Activated naive CD4-positive, alpha-beta T cell treated with anti-CD3 and anti-CD28 coated beads, Interleukin-2, amount 10 ng/mL, durations not matched to agents 7 days and 5 days (primary cell): ENCODE measurements around the gene ING4.
A peak's percentile ranks its signal among the peaks of the same experiment; 100 is the strongest.
"Not testable (repeated sequence)": the region's sequence is repeated elsewhere in the genome, so short reads cannot be mapped to it uniquely, and the experiment has no call there.

ENCODE experiments used
- CTCF ChIA-PET: fragments of 350-600 bp; sonication (Branson Sonifier 250); formaldehyde crosslinking; loops from one replicate; lab custom pipeline; 2021; ENCODE audit warnings: antibody characterized with exemption; lab: Charles Lee
- DNase-seq: peaks from one replicate; pipeline ENCODE4 v3.0.0-alpha.2; 2020
- H3K27ac Mint-ChIP-seq: one replicate; pipeline ENCODE4 v1.8.0; 2021; ENCODE audit warnings: mild to moderate bottlenecking, moderate library complexity, mixed read lengths
- H3K27me3 Mint-ChIP-seq: one replicate; pipeline ENCODE4 v1.8.0; 2021; ENCODE audit warnings: mild to moderate bottlenecking, mixed read lengths
- H3K36me3 Mint-ChIP-seq: one replicate; pipeline ENCODE4 v1.8.0; 2021; ENCODE audit warnings: mixed read lengths
- H3K4me1 Mint-ChIP-seq: one replicate; pipeline ENCODE4 v1.8.0; 2021; ENCODE audit warnings: mixed read lengths
- H3K4me3 Mint-ChIP-seq: one replicate; pipeline ENCODE4 v1.8.0; 2021; ENCODE audit warnings: mild to moderate bottlenecking, moderate library complexity, mixed read lengths
- H3K9me3 Mint-ChIP-seq: one replicate; pipeline ENCODE4 v1.8.0; 2021; ENCODE audit warnings: mixed read lengths

Gene ING4

GRCh38 chr12:6662906-6663742 lies at the start of gene ING4:
TSS of gene ING4 (minus strand) at chr12:6663119. CDS start at chr12:6663101, 18 bp downstream.
- H3K4me1 Mint-ChIP-seq: peaks cover 32% of the 10 kb centered on the region
- H3K4me3 Mint-ChIP-seq: peak within 1 kb of the TSS; percentile 85
- H3K9me3 Mint-ChIP-seq: no peaks in the 10 kb centered on the region
- H3K27me3 Mint-ChIP-seq: no peaks in the 10 kb centered on the region
- DNase-seq: peak; percentile 98
- CTCF ChIA-PET: no interaction called here
- H3K27ac Mint-ChIP-seq: peak within 1 kb of the TSS; percentile 90
- H3K36me3 Mint-ChIP-seq: peaks cover 38% of the 10 kb centered on the region

GRCh38 chr12:6708960-6709394 lies 46.1 kb upstream of the ING4 start:
- H3K27me3 Mint-ChIP-seq: peaks cover 43% of the 10 kb centered on the region
- CTCF ChIA-PET: no interaction called here
- peak overlapping the region; percentile 12 for H3K27ac Mint-ChIP-seq
- DNase-seq: peak; percentile 37
- no peaks in the 10 kb centered on the region for H3K36me3 Mint-ChIP-seq
- peak overlapping the region; percentile 19 for H3K4me3 Mint-ChIP-seq
- H3K4me1 Mint-ChIP-seq: peaks cover 8% of the 10 kb centered on the region
- H3K9me3 Mint-ChIP-seq: peaks cover 3% of the 10 kb centered on the region

- H3K4me1 Mint-ChIP-seq, H3K27ac Mint-ChIP-seq, CTCF ChIA-PET: not testable (repeated sequence)
Measured at GRCh38 chr12:6708351-6708750, 45.4 kb upstream of the ING4 start.

GRCh38 chr12:6703631-6704030 lies 40.7 kb upstream of the ING4 start:
- Mint-ChIP-seq H3K36me3 (no peaks in the 10 kb centered on the region), H3K4me3 (no peak overlapping the region), H3K27ac (no peak overlapping the region), H3K27me3 (peaks cover 79% of the 10 kb centered on the region), H3K9me3 (peaks cover under 1% of the 10 kb centered on the region), H3K4me1 (peaks cover 17% of the 10 kb centered on the region)
- CTCF ChIA-PET: no interaction called here
- peak; percentile 28 for DNase-seq

More at GRCh38 chr12:6708351-6708750, 45.4 kb upstream of the ING4 start:
- not testable (repeated sequence) for H3K4me3 Mint-ChIP-seq, H3K36me3 Mint-ChIP-seq, DNase-seq, H3K9me3 Mint-ChIP-seq
- peaks cover 47% of the 10 kb centered on the region for H3K27me3 Mint-ChIP-seq

- CTCF ChIA-PET: no interaction called here
- H3K27me3 Mint-ChIP-seq: peaks cover 97% of the 10 kb centered on the region
Measured at GRCh38 chr12:6701078-6701768, 38.3 kb upstream of the ING4 start.

GRCh38 chr12:6700646-6701051 lies 37.7 kb upstream of the ING4 start, which contains the start of gene PIANP:
TSS of gene PIANP (minus strand) at chr12:6700815. CDS start at chr12:6698061, 2,754 bp downstream.
- no peaks in the 10 kb centered on the region for H3K9me3 Mint-ChIP-seq
- peak; percentile 76 for DNase-seq
- H3K27me3 Mint-ChIP-seq: peaks cover 91% of the 10 kb centered on the region
- no peaks in the 10 kb centered on the region for H3K36me3 Mint-ChIP-seq
- H3K4me3 Mint-ChIP-seq: peak within 1 kb of the TSS; percentile 52
- CTCF ChIA-PET: no interaction called here
- peaks cover 20% of the 10 kb centered on the region for H3K4me1 Mint-ChIP-seq
- H3K27ac Mint-ChIP-seq: no peak within 1 kb of the TSS

More at GRCh38 chr12:6701078-6701768, 38.3 kb upstream of the ING4 start:
- no peak overlapping the region for H3K27ac Mint-ChIP-seq
- H3K9me3 Mint-ChIP-seq: no peaks in the 10 kb centered on the region
- no peaks in the 10 kb centered on the region for H3K36me3 Mint-ChIP-seq
- no peak for DNase-seq
- peaks cover 20% of the 10 kb centered on the region for H3K4me1 Mint-ChIP-seq
- H3K4me3 Mint-ChIP-seq: peak overlapping the region; percentile 52

- Mint-ChIP-seq H3K4me1 (peaks cover 20% of the 10 kb centered on the region), H3K4me3 (peak overlapping the region; percentile 38), H3K36me3 (no peaks in the 10 kb centered on the region), H3K27ac (no peak overlapping the region), H3K9me3 (no peaks in the 10 kb centered on the region), H3K27me3 (peaks cover 86% of the 10 kb centered on the region)
- DNase-seq: peak; percentile 46
- CTCF ChIA-PET: interaction anchor here (1.0 to 1.1 kb wide), 2 partner anchors 11 to 125 kb away, joined by 3 to 4 read pairs; partner anchors contain the start of gene ZNF384
Measured at GRCh38 chr12:6699989-6700645, 37.2 kb upstream of the ING4 start.

GRCh38 chr12:6699259-6699988 lies 36.5 kb upstream of the ING4 start:
- no peak overlapping the region for H3K27ac Mint-ChIP-seq
- peaks cover 86% of the 10 kb centered on the region for H3K27me3 Mint-ChIP-seq
- peak overlapping the region; percentile 38 for H3K4me3 Mint-ChIP-seq
- no peak for DNase-seq
- peaks cover 20% of the 10 kb centered on the region for H3K4me1 Mint-ChIP-seq
- H3K36me3 Mint-ChIP-seq: no peaks in the 10 kb centered on the region
- CTCF ChIA-PET: interaction anchor here (0.7 to 1.5 kb wide), 5 partner anchors 10 to 142 kb away, joined by 3 to 4 read pairs (median 3); partner anchors contain the start of gene ZNF384
- no peaks in the 10 kb centered on the region for H3K9me3 Mint-ChIP-seq

GRCh38 chr12:6698352-6699046 lies 35.6 kb upstream of the ING4 start:
- CTCF ChIA-PET: interaction anchor here (0.7 to 3.2 kb wide), 9 partner anchors 9 to 145 kb away, joined by 3 to 17 read pairs (median 4); partner anchors contain the start of gene ZNF384
- DNase-seq: no peak
- no peaks in the 10 kb centered on the region for H3K9me3 Mint-ChIP-seq
- no peaks in the 10 kb centered on the region for H3K36me3 Mint-ChIP-seq
- H3K4me3 Mint-ChIP-seq: no peak overlapping the region
- H3K4me1 Mint-ChIP-seq: peaks cover 20% of the 10 kb centered on the region
- peaks cover 80% of the 10 kb centered on the region for H3K27me3 Mint-ChIP-seq
- no peak overlapping the region for H3K27ac Mint-ChIP-seq

- H3K36me3 Mint-ChIP-seq: no peaks in the 10 kb centered on the region
- H3K27me3 Mint-ChIP-seq: peaks cover 72% of the 10 kb centered on the region
- CTCF ChIA-PET: interaction anchor here (0.9 to 3.2 kb wide), 7 partner anchors 13 to 144 kb away, joined by 3 to 17 read pairs (median 4); no protein-coding TSS in a partner anchor
- H3K9me3 Mint-ChIP-seq: no peaks in the 10 kb centered on the region
- H3K4me1 Mint-ChIP-seq: peaks cover 20% of the 10 kb centered on the region
- H3K27ac Mint-ChIP-seq: no peak overlapping the region
- H3K4me3 Mint-ChIP-seq: no peak overlapping the region
- peak; percentile 46 for DNase-seq
Measured at GRCh38 chr12:6697584-6698351, 34.8 kb upstream of the ING4 start.

GRCh38 chr12:6696690-6697583 lies 34.0 kb upstream of the ING4 start:
- no peaks in the 10 kb centered on the region for H3K36me3 Mint-ChIP-seq
- H3K9me3 Mint-ChIP-seq: no peaks in the 10 kb centered on the region
- H3K27me3 Mint-ChIP-seq: peaks cover 64% of the 10 kb centered on the region
- peaks cover 20% of the 10 kb centered on the region for H3K4me1 Mint-ChIP-seq
- H3K27ac Mint-ChIP-seq: no peak overlapping the region
- no peak for DNase-seq
- H3K4me3 Mint-ChIP-seq: no peak overlapping the region
- CTCF ChIA-PET: interaction anchor here (1.0 to 3.2 kb wide), 3 partner anchors 77 to 127 kb away, joined by 3 to 17 read pairs (median 3); no protein-coding TSS in a partner anchor
